ENCODE results near the gene ZNF383. TPM values are rescaled to one million over a fixed set of nuclear protein-coding genes. Genes with fewer than 3 reads are reported as not detected.
"Not testable (repeated sequence)": the region's sequence is repeated elsewhere in the genome, so short reads cannot be mapped to it uniquely, and the experiment has no call there.

Gene ZNF383
- polyA plus RNA-seq, 12 donors = 7.5 to 14.1 (median 11.0) TPM; not detected in 1

GRCh38 chr19:37292998-37293939 is 75.3 kb downstream of the ZNF383 start:
- not testable (repeated sequence) for DNase-seq

DNA sequence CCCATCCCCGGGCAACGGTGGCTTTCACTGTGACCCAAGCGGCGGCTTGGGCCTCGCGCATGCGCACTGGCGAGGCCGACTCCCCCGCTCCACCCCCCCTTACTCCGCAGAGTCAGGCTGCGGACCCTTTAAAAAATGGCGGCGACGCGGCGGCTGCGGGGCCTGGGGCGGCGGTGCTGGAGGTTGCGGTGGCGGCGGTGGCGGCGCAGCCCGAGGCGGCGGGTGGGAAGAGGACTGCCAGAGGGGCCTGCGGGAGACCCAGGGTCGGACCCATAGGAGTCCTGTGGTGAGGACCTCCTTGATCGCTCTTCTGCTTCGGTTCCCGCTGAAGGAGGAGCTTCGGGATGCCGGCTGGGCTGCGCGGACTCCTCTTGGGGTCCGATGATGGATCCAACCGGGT is 76.2 kb downstream of the ZNF383 start:
- DNase-seq = not testable (repeated sequence)

Other genes with a start within 250 kb of the ZNF383 start
- 10 to 100 TPM in 11 of 12 donors, not detected in 1; 10.2 to 16.8 (median 14.3) TPM for gene ZNF420, start 139.8 kb upstream of the ZNF383 start, polyA plus RNA-seq (ENCODE audit: insufficient read length in 12 of 12)
- gene ZNF585A, start 45.5 kb upstream of the ZNF383 start, polyA plus RNA-seq (ENCODE audit: insufficient read length in 12 of 12) = 10 to 100 TPM in 7 of 12 donors, 1 to 10 TPM in 4, not detected in 1; 6.7 to 20.3 (median 10.2) TPM
- 10 to 100 TPM in 6 of 12 donors, 1 to 10 TPM in 5, not detected in 1; 9.3 to 15.4 (median 10.6) TPM for gene ZNF585B, start 7.7 kb upstream of the ZNF383 start, polyA plus RNA-seq (ENCODE audit: insufficient read length in 12 of 12)
- gene ZNF527, start 152.9 kb downstream of the ZNF383 start, polyA plus RNA-seq (ENCODE audit: insufficient read length in 12 of 12) = 1 to 10 TPM in 11 of 12 donors, not detected in 1; 5.0 to 9.9 (median 7.0) TPM
- 10 to 100 TPM in 4 of 12 donors, 1 to 10 TPM in 7, not detected in 1; 4.2 to 11.4 (median 9.7) TPM for gene ZNF569, start 249.2 kb downstream of the ZNF383 start, polyA plus RNA-seq (ENCODE audit: insufficient read length in 12 of 12)

All from muscle of arm (tissue), 12 donors.